Cardiac ventricle fibroblast (primary cell): ENCODE results near the gene FBLN2. TPM values are rescaled to one million over a fixed set of nuclear protein-coding genes. Genes with fewer than 3 reads are reported as not detected.

ENCODE experiments used
- total RNA-seq: library from RNA; depleted of rRNA; stranded (reverse); fragments of >200 nt; gene quantifications from 2 replicates; pipeline ENCODE4 v1.2.3, GENCODE V29; 2015

The FBLN2 gene
- 586 and 593 TPM in 2 replicates for total RNA-seq

GRCh38 chr3:13548696-13549622 lies at the start of gene FBLN2:
TSS of gene FBLN2 (plus strand) at chr3:13549125. CDS start at chr3:13570356, 21,231 bp downstream.

Other genes starting within 250 kb of the FBLN2 start
- not detected in 2 replicates for gene NUP210, start 128.8 kb upstream of the FBLN2 start, total RNA-seq
- gene HDAC11, start 68.8 kb upstream of the FBLN2 start, total RNA-seq = 8.9 and 14.6 TPM in 2 replicates